HepG2 (cell line): ENCODE results near the gene FMC1. TPM values are rescaled to one million over a fixed set of nuclear protein-coding genes. Genes with fewer than 3 reads are reported as not detected.

ENCODE experiments used
- ATAC-seq: fragments of 200-7000 bp; cut with Tn5 transposase; 3 replicates; pipeline ENCODE4 v1.9.1; 2020; ENCODE audit warnings: mild to moderate bottlenecking, moderate library complexity
- BruUV-seq: library from RNA; stranded (reverse); fragments of 400-500 nt; replicated peaks from 2 replicates; lab custom pipeline; 2021; lab: Mats Ljungman, UMichigan
- CTCF ChIA-PET: fragments of 300-600 bp; formaldehyde crosslinking; extraction: SDS; loops from one replicate; lab custom pipeline; 2021; ENCODE audit warnings: low total read pairs, inconsistent platforms, low intra/inter-chr PET ratio; lab: Yijun Ruan, JAX
- POLR2A ChIA-PET: fragments of 350-600 bp; sonication (Branson Sonifier 250); formaldehyde crosslinking; loops from one replicate; lab custom pipeline; 2020; ENCODE audit warnings: antibody characterized with exemption, inconsistent platforms; lab: Yijun Ruan, JAX
- DNase-seq: peaks from one replicate; pipeline ENCODE4 v3.0.0-alpha.2; 2015; ENCODE audit warnings: low spot score
- FAIRE-seq: peaks from 3 replicates; lab custom pipeline; 2011; peaks lifted over from hg19 to GRCh38; lab: Jason Lieb, UNC
- H2AFZ ChIP-seq: one replicate; pipeline ENCODE4 v1.6.1; 2011; ENCODE audit warnings: low read length, inconsistent platforms
- H3K27ac ChIP-seq: fragments of 300-600 bp; 3 replicates; pipeline ENCODE4 v1.8.0; 2011; ENCODE audit warnings: mixed run types, mild to moderate bottlenecking, mixed read lengths, low read length, inconsistent platforms; ENCODE audit not compliant: insufficient read depth; ENCODE audit errors: extremely low read length
- H3K27me3 ChIP-seq, 2 experiments: fragments of 200-600 bp in 1 of 2; 2 replicates in 1 of 2; 3 replicates in 1 of 2; pipeline versions ENCODE4 v1.6.0 to v1.8.0; 2011; ENCODE audit warnings: low read length in 2 of 2, mild to moderate bottlenecking in 2 of 2, moderate library complexity in 2 of 2, inconsistent platforms in 1 of 2; ENCODE audit not compliant: insufficient read depth in 2 of 2, control insufficient read depth in 1 of 2
- H3K36me3 ChIP-seq, 2 experiments: fragments of 200-600 bp in 1 of 2; replicated peaks in 1 of 2; 2 replicates in 1 of 2; 3 replicates in 1 of 2; pipeline versions ENCODE4 v1.5.1 to v1.8.0; 2011; ENCODE audit warnings: low read length in 2 of 2, inconsistent platforms in 1 of 2; ENCODE audit not compliant: insufficient read depth in 2 of 2, control insufficient read depth in 1 of 2
- H3K4me1 ChIP-seq: 2 replicates; pipeline ENCODE4 v1.5.1; 2012; ENCODE audit warnings: low read length, inconsistent platforms; ENCODE audit not compliant: insufficient read depth
- H3K4me2 ChIP-seq: 2 replicates; pipeline ENCODE4 v1.6.0; 2011; ENCODE audit warnings: low read depth, low read length, inconsistent platforms
- H3K4me3 ChIP-seq, 3 experiments: fragments of 200-600 bp in 1 of 3; sonication (generic), shearing (Covaris generic) in 1 of 3; replicated peaks in 1 of 3; 2 replicates each; pipeline ENCODE4 v1.5.1; 2011 to 2016; ENCODE audit warnings: low read length in 3 of 3, inconsistent platforms in 2 of 3, low read depth in 2 of 3, mild to moderate bottlenecking in 2 of 3, control low read depth in 1 of 3, mixed read lengths in 1 of 3; ENCODE audit not compliant: insufficient read depth in 1 of 3
- H3K79me2 ChIP-seq: one replicate; pipeline ENCODE4 v1.6.1; 2011; ENCODE audit warnings: low read length, inconsistent platforms; ENCODE audit not compliant: insufficient read depth
- H3K9ac ChIP-seq: 2 replicates; pipeline ENCODE4 v1.6.0; 2011; ENCODE audit warnings: mild to moderate bottlenecking, low read depth, low read length, inconsistent platforms; ENCODE audit not compliant: insufficient read depth
- H3K9me3 ChIP-seq: 2 replicates; pipeline ENCODE4 v1.5.1; 2012; ENCODE audit warnings: mild to moderate bottlenecking, low read length
- H4K20me1 ChIP-seq: 2 replicates; pipeline ENCODE4 v1.6.0; 2011; ENCODE audit warnings: inconsistent platforms, mild to moderate bottlenecking, low read length, moderate library complexity; ENCODE audit not compliant: insufficient read depth
- BRCA1 ChIP-seq: sonication (generic); formaldehyde crosslinking; IDR thresholded peaks from 2 replicates; pipeline ENCODE4 v1.4.0; 2020; ENCODE audit warnings: missing genetic modification reagents
- ERF ChIP-seq: IDR thresholded peaks from 2 replicates; pipeline ENCODE4 v1.6.1; 2018; ENCODE audit warnings: missing biosample characterization, missing genetic modification reagents
- KDM1A ChIP-seq: IDR thresholded peaks from 2 replicates; pipeline ENCODE4 v1.6.1; 2016; ENCODE audit warnings: missing compliant biosample characterization
- KDM5B ChIP-seq: sonication (generic); formaldehyde crosslinking; IDR thresholded peaks from 2 replicates; pipeline ENCODE4 v1.4.0; 2020; ENCODE audit warnings: missing genetic modification reagents, mild to moderate bottlenecking, borderline replicate concordance
- MAFF ChIP-seq: IDR thresholded peaks from 2 replicates; pipeline ENCODE4 v1.6.1; 2011; ENCODE audit warnings: low read depth, low read length, improper control_type of control experiment
- NFE2 ChIP-seq: sonication (generic); formaldehyde crosslinking; IDR thresholded peaks from 2 replicates; pipeline ENCODE4 v1.4.0; 2020; ENCODE audit warnings: missing genetic modification reagents
- NR2F2 ChIP-seq: IDR thresholded peaks from 2 replicates; pipeline ENCODE4 v1.6.1; 2012; ENCODE audit warnings: low read depth, inconsistent platforms, borderline replicate concordance
- PPARG ChIP-seq: conservative IDR thresholded peaks from 2 replicates; pipeline ENCODE4 v1.6.1; 2016; ENCODE audit warnings: missing biosample characterization, missing genetic modification reagents
- RBFOX2 ChIP-seq: fragments of 200-400 bp; formaldehyde crosslinking; IDR thresholded peaks from 2 replicates; pipeline ENCODE4 v1.6.1; 2017; ENCODE audit warnings: low read depth, mild to moderate bottlenecking, low read length
- TAF1 ChIP-seq: sonication (generic); formaldehyde crosslinking; IDR thresholded peaks from 2 replicates; pipeline ENCODE4 v1.4.0; 2020; ENCODE audit warnings: missing genetic modification reagents
- TMF1 ChIP-seq: sonication (generic); formaldehyde crosslinking; IDR thresholded peaks from 2 replicates; pipeline ENCODE4 v1.8.1; 2022; ENCODE audit warnings: low read depth, missing genetic modification reagents
- ZFX ChIP-seq: sonication (generic); formaldehyde crosslinking; IDR thresholded peaks from 2 replicates; pipeline ENCODE4 v1.4.0; 2020; ENCODE audit warnings: mild to moderate bottlenecking, low read depth, missing genetic modification reagents, moderate library complexity
- ZNF24 ChIP-seq: fragments of 450-650 bp; IDR thresholded peaks from 2 replicates; pipeline ENCODE4 v1.6.1; 2017; ENCODE audit warnings: antibody characterized with exemption, mild to moderate bottlenecking
- ZNF33A ChIP-seq: sonication (generic); formaldehyde crosslinking; IDR thresholded peaks from 2 replicates; pipeline ENCODE4 v1.5.1; 2020; ENCODE audit warnings: missing genetic modification reagents, mild to moderate bottlenecking, moderate library complexity, borderline replicate concordance
- ZNF788 ChIP-seq: sonication (generic); formaldehyde crosslinking; IDR thresholded peaks from 2 replicates; pipeline ENCODE4 v1.5.0; 2020; ENCODE audit warnings: mild to moderate bottlenecking, missing genetic modification reagents, borderline replicate concordance
- ZNF878 ChIP-seq: sonication (generic); formaldehyde crosslinking; IDR thresholded peaks from 2 replicates; pipeline ENCODE4 v1.8.1; 2023; ENCODE audit warnings: mild to moderate bottlenecking, missing genetic modification reagents, moderate library complexity
- WGBS: methylation state at CpG from one replicate; pipeline ENCODE4 v1.1.6; 2017; ENCODE audit warnings: low lambda C conversion rate; 5-methylcytosine and 5-hydroxymethylcytosine counted together
- in situ Hi-C: cut with HindIII; loops from 2 replicates; pipeline ENCODE4 v1.10.0; 2017; ENCODE audit warnings: low pct_unique_long_range_greater_than_20kb; ENCODE audit not compliant: extremely low pct_ligation_motif_present
- intact Hi-C: fragments of 100-400 bp; cut with micrococcal nuclease; formaldehyde crosslinking; loops from one replicate; pipeline ENCODE4 v1.10.0; 2022; ENCODE audit not compliant: unreplicated experiment
- polyA plus RNA-seq, 8 experiments: library from polyadenylated mRNA; depleted of rRNA in 3 of 8; stranded (reverse) in 7 of 8; unstranded in 1 of 8; fragments of >200 nt; fragmentation: Illumina TruSeq in 4 of 8; extraction: Trizol in 4 of 8; gene quantifications; 2 replicates each; pipeline versions ENCODE4 v1.2.1 to v1.2.3, GENCODE V29; 2011 to 2016; ENCODE audit warnings: low read depth in 4 of 8, missing spikeins in 1 of 8, mixed read lengths in 1 of 8; ENCODE audit not compliant: insufficient read depth in 1 of 8
- total RNA-seq, 5 experiments: library from RNA; depleted of rRNA; stranded (reverse); fragments of >200 nt; fragmentation: Illumina TruSeq; extraction: Trizol; gene quantifications; 2 replicates each; pipeline ENCODE4 v1.2.3, GENCODE V29; 2016; ENCODE audit warnings: low read depth in 1 of 5
- TF ChIP-seq, protein P1 (sequence below), 2 experiments: fragments of 450-650 bp in 1 of 2; sonication (generic) in 1 of 2; formaldehyde crosslinking; IDR thresholded peaks; 2 replicates each; pipeline versions ENCODE4 v1.5.0 to v1.8.0; 2020 to 2022; ENCODE audit warnings: mild to moderate bottlenecking in 1 of 2, missing genetic modification reagents in 1 of 2
- TF ChIP-seq, protein P2 (sequence below): sonication (generic); formaldehyde crosslinking; IDR thresholded peaks from 2 replicates; pipeline ENCODE4 v1.5.0; 2020; ENCODE audit warnings: mild to moderate bottlenecking, missing genetic modification reagents, borderline replicate concordance
- TF ChIP-seq, protein P3 (sequence below): sonication (generic); formaldehyde crosslinking; IDR thresholded peaks from 2 replicates; pipeline ENCODE4 v1.5.1; 2020; ENCODE audit warnings: missing genetic modification reagents, mild to moderate bottlenecking, borderline replicate concordance

FMC1 gene
- total and polyA plus RNA-seq, 2 of the 13 experiments (the other 11 are each of a cell fraction or from before 2014, with no cell fraction given) = 39.2 to 50.7 TPM

DNA sequence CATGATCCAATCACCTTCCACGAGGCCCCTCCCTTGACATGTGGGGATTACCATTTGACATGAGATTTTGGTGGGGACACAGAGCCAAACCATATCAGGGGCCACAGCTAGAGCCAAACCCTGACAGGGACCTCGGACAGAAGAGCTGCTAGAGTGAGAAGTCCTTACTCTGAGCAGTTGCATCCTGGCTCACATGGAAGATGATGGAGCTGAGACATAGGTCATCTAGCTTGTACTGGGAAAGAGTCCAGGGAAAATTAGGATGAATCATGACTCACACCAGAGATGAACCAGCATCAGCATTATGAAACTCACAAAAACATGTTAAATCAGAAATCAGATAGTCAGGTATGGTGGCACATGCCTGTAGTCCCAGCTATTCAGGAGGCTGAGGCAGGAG, 12.8 kb upstream of the FMC1 start:
- H3K4me1 ChIP-seq = peaks cover 5% of the 10 kb centered on the region; the same call in 1 of the 2 replicates
- in situ Hi-C loops = no loop called here
- DNase-seq = no peak
- H3K27me3 ChIP-seq = no peaks in the 10 kb centered on the region
- CTCF ChIA-PET = no interaction called here
- TF ChIP-seq, protein P1, sequence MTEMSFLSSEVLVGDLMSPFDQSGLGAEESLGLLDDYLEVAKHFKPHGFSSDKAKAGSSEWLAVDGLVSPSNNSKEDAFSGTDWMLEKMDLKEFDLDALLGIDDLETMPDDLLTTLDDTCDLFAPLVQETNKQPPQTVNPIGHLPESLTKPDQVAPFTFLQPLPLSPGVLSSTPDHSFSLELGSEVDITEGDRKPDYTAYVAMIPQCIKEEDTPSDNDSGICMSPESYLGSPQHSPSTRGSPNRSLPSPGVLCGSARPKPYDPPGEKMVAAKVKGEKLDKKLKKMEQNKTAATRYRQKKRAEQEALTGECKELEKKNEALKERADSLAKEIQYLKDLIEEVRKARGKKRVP (CRISPR knock-in tag; IDR thresholded peaks at IDR 0.05) = no peak
- TF ChIP-seq MAFF = no peak
- no peak for TF ChIP-seq ERF (CRISPR knock-in tag)
- no peak for TF ChIP-seq ZFX (CRISPR knock-in tag)
- no peak for TF ChIP-seq PPARG (CRISPR knock-in tag)
- TF ChIP-seq, protein P2, sequence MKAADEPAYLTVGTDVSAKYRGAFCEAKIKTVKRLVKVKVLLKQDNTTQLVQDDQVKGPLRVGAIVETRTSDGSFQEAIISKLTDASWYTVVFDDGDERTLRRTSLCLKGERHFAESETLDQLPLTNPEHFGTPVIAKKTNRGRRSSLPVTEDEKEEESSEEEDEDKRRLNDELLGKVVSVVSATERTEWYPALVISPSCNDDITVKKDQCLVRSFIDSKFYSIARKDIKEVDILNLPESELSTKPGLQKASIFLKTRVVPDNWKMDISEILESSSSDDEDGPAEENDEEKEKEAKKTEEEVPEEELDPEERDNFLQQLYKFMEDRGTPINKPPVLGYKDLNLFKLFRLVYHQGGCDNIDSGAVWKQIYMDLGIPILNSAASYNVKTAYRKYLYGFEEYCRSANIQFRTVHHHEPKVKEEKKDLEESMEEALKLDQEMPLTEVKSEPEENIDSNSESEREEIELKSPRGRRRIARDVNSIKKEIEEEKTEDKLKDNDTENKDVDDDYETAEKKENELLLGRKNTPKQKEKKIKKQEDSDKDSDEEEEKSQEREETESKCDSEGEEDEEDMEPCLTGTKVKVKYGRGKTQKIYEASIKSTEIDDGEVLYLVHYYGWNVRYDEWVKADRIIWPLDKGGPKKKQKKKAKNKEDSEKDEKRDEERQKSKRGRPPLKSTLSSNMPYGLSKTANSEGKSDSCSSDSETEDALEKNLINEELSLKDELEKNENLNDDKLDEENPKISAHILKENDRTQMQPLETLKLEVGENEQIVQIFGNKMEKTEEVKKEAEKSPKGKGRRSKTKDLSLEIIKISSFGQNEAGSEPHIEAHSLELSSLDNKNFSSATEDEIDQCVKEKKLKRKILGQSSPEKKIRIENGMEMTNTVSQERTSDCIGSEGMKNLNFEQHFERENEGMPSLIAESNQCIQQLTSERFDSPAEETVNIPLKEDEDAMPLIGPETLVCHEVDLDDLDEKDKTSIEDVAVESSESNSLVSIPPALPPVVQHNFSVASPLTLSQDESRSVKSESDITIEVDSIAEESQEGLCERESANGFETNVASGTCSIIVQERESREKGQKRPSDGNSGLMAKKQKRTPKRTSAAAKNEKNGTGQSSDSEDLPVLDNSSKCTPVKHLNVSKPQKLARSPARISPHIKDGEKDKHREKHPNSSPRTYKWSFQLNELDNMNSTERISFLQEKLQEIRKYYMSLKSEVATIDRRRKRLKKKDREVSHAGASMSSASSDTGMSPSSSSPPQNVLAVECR (CRISPR knock-in tag) = no peak
- TF ChIP-seq, protein P3, sequence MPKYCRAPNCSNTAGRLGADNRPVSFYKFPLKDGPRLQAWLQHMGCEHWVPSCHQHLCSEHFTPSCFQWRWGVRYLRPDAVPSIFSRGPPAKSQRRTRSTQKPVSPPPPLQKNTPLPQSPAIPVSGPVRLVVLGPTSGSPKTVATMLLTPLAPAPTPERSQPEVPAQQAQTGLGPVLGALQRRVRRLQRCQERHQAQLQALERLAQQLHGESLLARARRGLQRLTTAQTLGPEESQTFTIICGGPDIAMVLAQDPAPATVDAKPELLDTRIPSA (CRISPR knock-in tag) = no peak
- no peak for TF ChIP-seq TAF1 (CRISPR knock-in tag)
- no peak for TF ChIP-seq ZNF33A (CRISPR knock-in tag)
- no peak for TF ChIP-seq ZNF878 (CRISPR knock-in tag)
- no peak for TF ChIP-seq BRCA1 (CRISPR knock-in tag)
- TF ChIP-seq NR2F2 = no peak
- TF ChIP-seq TMF1 (CRISPR knock-in tag) = no peak
- no peak for TF ChIP-seq RBFOX2
- TF ChIP-seq KDM1A (CRISPR knock-in tag) = no peak
- TF ChIP-seq ZNF24 = no peak
- no peak for TF ChIP-seq NFE2
- TF ChIP-seq KDM5B (CRISPR knock-in tag) = no peak
- TF ChIP-seq ZNF788 (CRISPR knock-in tag) = no peak
- no peaks in the 10 kb centered on the region for H3K36me3 ChIP-seq
- BruUV-seq = no TSS peak
- POLR2A ChIA-PET = interaction anchor here (1.0 kb wide), 1 partner anchor 12 kb away, joined by 3 read pairs; no protein-coding TSS in a partner anchor
- H3K79me2 ChIP-seq = no peaks in the 10 kb centered on the region
- no peak overlapping the region for H3K27ac ChIP-seq
- H3K4me2 ChIP-seq = no peak overlapping the region
- H3K4me3 ChIP-seq = no peak overlapping the region
- no peaks in the 10 kb centered on the region for H3K9me3 ChIP-seq
- intact Hi-C loops = no loop called here
- FAIRE-seq = no peak
- ATAC-seq = no peak
- no peak overlapping the region for H2AFZ ChIP-seq
- no peak overlapping the region for H3K9ac ChIP-seq
- WGBS = 0% methylated on average over 2 of the region's 2 CpGs
- no peaks in the 10 kb centered on the region for H4K20me1 ChIP-seq
